GM10847 (cell line): Measurements from ENCODE around the gene OXNAD1.

Source experiments
- POLR2A ChIP-seq: IDR thresholded peaks from 2 replicates; pipeline ENCODE4 v1.6.1; 2011; ENCODE audit not compliant: insufficient read length; ENCODE audit errors: extremely low read depth

OXNAD1 gene

GRCh38 chr3:16286751-16287543, 21.9 kb downstream of the OXNAD1 start:
- no peak for TF ChIP-seq POLR2A

DNA sequence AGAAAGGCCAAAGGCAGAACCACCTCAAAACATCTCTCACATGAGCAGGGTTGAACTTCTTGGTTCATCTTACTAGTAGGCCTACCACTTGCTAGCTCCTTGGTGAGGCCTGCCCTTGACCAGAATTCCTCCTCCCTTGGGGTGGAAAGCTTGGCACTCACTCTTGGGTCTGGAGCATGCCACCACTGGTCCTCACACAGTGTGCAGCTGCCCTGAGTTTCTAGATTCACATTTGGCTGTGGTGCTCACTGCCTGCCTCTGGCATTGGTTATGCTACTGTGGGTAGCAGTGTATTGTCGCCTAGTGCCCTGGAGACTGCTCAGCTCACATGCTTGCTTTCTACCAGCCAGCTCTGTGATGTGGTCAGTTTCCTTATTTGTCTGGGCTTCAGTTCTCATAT, 23.7 kb downstream of the OXNAD1 start:
- no peak for TF ChIP-seq POLR2A

DNA sequence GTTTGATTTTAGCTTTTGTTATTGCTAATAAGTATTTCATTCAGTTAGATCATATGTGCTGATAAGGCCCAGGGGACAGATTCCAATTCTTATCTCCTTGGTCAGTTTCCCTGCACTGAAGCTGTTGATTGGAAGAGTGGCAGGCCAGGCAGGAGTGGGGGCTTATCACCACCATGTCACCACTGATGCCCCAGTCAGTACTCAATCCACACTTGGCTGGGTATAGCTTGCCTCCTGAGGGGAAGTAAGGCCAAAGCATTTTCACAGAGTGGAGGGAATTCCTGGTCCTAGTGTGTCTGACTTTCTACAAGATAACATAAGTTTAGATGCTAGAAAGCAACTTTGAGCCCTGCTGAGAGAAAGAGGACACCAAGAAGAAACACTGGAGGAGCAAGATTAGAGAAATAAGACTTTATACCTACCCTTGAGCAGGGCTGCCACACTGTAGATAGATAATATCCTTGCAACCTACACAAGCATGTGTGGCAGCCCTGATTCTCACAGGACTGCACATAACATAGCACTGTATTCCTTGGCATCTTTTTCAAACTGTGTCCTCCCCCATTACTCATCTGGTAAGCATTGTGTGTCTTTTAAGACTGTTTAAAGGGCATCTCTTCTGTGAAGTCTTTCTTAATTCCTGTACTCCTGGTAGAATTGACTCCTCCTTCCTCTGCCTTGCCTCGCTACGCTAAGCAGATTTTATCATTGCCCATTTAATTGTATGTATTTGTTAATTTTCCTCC, 24.3 kb downstream of the OXNAD1 start:
- no peak for TF ChIP-seq POLR2A

DNA sequence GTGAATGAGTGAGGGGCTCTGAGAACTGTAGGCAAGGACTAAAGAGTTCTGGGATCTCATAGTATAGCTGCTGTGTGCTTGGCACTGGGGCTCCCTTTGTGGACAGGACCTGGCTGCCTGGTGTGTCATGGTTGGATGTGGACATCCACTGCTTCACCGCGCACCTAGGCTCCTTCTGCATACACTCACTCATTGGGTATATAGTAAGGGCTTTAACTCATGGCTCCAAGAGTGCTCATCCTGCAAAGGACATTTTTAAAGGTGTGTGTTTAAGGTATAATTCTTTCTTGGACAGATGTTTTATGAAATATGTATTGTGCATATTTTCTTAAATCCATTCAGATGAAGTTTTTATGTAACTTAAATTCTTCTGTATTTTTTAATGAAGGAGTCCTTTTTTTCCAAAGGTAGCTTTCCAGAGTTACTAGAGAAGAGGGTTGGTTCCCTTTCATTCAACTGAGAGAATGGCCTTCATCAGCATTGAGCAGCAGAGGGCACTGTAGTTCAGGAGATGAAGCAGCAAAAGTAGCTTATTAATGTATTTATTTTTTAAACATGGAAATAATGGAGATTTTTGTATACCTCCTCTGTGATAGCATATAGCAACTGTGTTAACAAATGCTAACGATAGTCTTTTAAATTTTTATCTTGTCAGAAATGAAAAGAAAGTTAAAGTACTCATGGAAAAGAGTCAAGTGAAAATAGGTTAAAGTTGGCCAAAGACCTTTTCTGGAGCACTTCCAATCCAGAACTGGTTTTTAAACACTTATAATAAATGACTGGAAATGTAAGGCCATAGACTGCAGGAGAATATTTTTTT, 25.2 kb downstream of the OXNAD1 start:
- TF ChIP-seq POLR2A: no peak

GRCh38 chr3:16290827-16291196, 25.8 kb downstream of the OXNAD1 start:
- TF ChIP-seq POLR2A: no peak

DNA sequence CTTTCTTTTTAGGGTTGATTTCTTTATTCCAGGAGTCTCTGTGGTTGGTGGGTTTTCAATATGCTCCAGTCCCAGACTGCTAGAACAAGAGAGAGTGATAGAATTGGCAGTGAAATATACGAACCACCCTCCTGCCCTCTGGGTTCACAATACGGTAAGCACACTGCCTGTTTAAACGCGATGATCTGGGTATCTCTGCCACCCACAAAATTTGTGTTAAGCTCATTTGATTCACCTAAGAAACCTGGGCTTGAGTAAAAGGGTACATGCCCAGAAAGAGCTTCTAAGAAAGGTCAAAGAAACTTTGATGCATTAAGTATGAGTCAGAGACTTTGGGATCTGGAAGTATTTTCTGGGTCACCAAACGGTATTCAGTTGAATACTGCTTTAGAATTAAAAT, 29.8 kb downstream of the OXNAD1 start:
- TF ChIP-seq POLR2A: no peak

DNA sequence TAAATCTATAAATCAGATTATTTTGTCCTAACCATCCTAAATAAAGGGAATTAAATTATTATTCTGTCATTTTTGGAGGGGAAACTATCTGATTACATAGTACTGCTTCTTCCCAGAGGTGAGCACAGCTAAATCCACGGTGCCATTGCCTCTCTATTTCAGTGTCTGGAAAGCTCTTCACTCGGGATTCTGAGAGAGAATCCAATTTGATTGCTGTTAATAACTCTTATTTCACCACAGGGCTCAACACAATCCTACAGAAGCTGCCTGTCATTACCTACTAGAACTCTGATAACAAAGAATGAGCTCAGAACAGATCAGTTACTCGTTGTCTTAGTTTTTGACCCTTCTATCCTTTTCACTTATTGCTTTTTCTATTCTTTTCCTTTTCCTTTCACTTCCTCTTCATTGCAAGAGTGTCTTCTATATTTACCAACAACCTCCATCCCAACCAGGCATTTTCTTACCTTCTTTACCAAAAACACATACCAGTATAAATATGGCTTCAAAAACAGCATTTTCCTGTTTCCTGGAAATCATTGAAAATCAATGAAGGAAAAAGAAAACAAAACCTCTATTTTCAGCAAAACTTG, 30.4 kb downstream of the OXNAD1 start:
- no peak for TF ChIP-seq POLR2A

- TF ChIP-seq POLR2A: no peak
Measured at GRCh38 chr3:16297997-16298885, 33.2 kb downstream of the OXNAD1 start.

- TF ChIP-seq POLR2A: no peak
Measured at GRCh38 chr3:16298891-16299290, 33.9 kb downstream of the OXNAD1 start.

DNA sequence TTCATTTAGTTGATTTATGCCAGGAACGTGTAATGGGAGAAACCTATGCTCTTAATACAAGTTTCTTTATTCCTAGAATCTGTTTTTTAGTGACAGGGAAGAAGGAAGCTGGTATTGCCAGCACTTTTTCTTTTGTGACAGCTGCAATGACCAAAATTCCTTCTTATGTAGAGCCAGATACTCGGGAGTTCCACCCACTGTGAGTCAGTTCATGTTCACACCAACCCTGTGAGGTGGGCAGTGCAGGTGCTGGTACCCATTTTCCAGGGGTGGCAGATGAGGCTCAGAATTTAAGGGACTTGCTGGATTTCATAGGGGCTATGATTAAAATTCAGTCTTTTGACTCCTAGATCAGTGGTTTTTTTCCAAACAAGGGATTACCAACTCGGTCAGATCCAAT, 34.7 kb downstream of the OXNAD1 start:
- no peak for TF ChIP-seq POLR2A

DNA sequence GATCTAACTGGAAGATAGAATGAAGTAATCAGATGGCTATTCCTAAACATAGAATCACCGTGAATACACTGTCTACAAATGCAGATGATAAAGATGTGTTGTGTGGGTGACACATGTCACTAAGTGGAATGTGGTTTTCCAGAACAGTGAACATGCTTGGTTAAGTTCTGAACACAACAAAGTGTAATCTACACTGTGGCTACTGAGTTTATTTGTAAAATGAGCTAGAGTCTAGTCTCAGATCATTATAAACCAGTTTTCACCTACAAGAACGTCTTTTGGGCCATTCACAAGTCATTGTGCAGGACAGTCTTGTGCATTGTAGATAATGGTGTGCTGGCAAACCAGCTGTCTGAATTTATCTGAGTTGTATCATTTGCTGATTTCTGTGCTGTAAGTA, 35.3 kb downstream of the OXNAD1 start:
- no peak for TF ChIP-seq POLR2A

DNA sequence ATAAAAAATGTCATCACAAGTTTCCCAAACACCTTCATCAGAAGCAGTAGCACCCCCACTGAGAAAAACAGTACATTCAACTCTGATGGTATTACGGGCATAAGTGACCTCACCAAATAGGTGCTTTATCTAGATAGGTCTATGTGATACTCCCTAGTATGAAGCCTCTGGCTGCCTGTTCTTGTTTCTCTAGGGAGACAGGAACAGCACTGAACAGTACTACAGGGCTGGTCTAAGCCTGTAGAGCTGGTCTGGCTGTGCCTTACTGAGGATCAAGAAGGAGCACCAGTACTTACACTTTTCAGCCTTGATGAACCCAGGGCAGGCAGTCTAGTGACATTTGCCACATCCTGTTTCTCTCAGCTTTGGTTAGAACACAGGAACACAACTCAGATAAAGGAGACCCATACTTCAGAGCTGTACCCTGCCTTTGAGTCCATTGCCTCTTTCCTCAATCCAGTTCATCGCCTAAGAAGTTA, 35.9 kb downstream of the OXNAD1 start:
- TF ChIP-seq POLR2A: no peak

DNA sequence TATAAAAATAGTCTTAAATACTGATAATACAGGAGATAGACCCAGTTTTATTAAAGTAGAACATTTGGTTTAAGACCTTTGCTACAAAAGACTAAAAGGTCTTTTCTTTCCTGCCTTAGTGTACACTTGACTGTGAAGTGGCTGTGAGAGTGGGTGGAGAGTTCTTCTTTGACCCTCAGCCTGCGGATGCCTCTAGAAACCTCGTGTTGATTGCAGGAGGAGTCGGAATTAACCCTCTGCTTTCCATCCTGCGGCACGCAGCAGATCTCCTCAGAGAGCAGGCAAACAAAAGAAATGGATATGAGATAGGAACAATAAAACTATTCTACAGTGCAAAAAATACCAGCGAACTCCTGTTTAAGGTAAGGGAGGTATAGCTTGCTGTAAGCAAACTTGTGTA, 36.5 kb downstream of the OXNAD1 start:
- TF ChIP-seq POLR2A: no peak

DNA sequence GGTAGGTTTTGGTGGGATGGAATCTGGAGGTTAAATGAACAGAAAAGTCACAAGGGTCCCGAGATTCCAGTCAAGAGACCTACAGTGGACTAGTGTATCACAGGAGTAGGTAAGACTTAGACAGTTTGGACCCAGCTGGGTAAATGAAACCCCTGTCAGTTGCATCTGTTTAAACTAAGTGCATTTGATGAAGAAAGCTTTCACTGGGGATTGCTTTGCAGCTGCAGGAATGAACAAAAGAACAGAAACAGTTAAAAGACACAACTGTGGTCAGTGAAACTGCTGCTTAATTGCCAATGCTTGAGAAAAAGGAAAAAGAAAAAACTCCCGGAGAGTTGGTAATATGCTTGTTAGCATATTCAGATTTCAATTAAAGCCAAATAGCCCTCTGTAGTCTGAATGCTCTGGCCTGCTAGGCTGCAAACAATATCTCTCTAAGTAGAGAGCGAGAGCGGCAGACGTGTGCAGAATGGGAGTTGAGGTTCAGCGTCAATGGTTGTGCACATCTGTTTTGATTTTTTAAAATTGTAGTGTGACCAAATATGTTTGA, 37.1 kb downstream of the OXNAD1 start:
- no peak for TF ChIP-seq POLR2A

DNA sequence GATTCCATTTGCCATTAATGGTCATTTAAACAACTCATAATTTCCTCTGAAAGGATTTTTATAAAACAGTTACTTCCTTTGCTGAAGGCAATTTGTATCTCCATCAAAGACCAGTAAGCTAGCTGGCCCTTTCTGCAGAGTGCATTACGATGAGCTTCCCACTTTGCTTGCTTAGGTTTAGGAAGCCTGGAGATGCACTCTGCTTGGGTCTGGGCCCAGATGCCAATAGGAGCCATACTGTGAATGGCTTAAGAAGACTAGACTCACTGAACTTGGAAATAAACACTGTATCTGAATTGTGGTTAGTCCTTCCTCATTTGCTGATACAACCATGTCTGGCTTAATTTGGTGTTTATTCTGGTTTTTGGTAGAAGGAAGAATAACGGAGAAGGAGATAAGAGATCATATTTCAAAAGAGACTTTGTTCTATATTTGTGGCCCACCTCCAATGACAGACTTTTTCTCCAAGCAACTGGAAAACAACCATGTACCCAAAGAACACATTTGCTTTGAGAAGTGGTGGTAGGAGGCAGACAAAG, 38.1 kb downstream of the OXNAD1 start:
- no peak for TF ChIP-seq POLR2A
